Activated CD4-positive, alpha-beta T cell treated with anti-CD3 and anti-CD28 coated beads, Interleukin-2, Interleukin-4, amounts not matched to agents 100 ng/mL and 50 ng/mL, durations not matched to agents 16 hours and 8 hours (primary cell): ENCODE measurements around the gene UGT8.
A peak's percentile ranks its signal among the peaks of the same experiment; 100 is the strongest.

ENCODE experiments used
- DNase-seq: peaks from one replicate; pipeline ENCODE4 v3.0.0-alpha.2; 2020; ENCODE audit warnings: low spot score

UGT8 gene

DNA sequence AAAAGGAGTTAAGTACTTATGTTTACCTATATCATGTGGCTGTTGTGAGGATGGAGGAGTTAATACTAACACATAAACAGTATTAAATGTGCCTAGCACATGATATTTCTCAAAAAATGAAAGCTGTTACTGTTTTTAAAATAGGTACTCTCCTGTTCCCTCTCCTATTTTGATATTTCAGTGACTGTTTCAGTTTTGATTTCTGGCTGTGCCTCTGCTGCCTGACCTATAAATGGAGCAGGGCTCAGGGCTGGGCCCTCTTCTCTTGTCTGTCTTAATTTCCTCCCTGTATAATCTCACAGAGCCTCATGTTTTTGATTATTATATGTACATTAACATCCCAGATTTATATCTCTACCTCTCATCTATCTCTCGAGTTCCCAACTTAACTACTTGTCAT is 93.3 kb downstream of the UGT8 start:
- no peak for DNase-seq

DNA sequence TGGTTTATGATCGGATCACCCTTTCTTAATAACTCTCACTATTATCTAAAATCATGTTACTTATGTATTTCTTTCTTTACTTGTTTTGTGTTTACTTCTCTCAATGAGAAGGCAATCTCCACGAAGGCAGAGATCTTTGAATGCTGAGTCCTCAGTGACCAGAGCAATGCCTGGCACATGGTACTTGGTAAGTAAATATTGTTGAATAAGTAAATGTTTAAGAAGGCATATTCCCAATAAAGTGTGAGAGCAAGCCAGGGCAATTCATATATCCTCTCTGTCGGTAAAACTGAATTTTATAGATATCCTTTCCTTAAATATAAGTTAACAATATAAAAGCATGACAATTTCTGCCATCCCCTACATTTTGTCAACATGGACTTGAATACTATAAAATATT is 94.4 kb downstream of the UGT8 start:
- DNase-seq = no peak

DNA sequence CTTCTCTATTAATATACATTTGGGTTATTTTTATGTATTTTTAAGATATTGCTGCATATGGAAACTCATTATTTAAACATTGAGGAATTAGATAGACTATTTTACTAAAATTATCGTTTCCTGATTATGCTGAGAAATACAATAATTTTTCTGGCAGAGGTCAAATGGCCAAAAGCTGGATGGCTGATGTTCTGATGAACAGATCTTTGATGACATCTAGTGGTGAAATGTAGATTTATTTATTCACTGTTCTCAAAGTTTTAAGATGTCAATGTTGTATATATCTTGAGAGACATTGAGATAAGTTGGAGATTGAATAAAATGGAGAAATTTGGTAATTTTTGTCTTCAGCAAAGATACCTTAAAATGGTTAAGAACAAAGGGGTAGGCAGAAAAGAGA is 96.2 kb downstream of the UGT8 start:
- peak; percentile 33 for DNase-seq

DNA sequence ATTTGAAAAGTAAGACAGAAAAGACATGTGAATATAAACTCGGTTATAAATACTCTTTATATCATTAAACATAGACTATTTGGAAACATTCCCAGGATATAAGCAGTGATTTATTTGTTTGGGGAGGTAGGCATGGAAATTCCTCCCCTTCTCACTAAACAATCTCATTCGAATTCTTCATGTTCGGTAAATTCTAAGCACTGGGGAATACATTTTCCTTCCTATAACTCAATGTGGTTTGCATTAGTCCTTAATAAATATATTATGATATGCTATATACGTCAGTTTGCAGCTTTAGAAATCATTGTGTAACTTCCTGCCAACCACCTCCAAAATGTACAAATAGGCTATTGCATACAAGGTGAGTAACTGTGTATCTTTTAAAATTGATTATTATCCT is 99.6 kb downstream of the UGT8 start:
- no peak for DNase-seq

DNA sequence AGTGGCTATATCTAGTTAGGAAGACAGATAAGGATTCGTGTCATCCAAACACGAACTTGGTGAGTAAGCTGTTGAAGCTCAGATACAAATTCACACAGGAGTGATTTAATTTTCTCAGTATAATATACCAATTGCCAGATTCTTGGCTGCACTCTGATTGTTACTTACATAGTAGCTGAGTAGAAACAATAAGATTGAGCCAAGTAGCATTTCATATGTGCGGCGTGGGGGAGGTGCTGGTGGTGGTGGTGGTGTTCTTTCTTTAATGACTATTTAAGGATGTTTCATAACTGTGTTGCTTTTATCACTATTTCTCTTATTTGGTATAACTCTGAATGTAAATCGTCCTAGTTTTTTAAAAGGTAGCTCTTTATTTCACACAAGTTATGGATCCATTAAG is 102.9 kb downstream of the UGT8 start:
- DNase-seq = no peak

DNA sequence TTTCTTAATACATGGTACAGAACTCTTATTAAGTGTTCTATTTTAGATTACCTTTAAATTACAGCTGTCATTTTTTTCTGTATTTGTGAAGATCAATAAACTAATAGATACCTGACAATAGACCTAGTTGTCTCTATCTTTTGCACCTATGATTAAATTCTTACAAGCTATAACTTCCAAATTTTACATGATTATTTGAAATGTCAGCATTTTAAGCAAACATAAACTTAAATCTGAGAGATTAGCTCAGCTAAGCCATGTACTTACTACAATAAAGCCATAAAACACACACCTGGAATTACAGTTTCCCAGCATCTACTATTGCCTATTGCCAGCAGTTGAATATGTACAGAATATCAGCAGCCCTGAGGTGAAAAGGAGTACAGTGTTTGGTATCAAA is 118.8 kb downstream of the UGT8 start:
- no peak for DNase-seq

DNA sequence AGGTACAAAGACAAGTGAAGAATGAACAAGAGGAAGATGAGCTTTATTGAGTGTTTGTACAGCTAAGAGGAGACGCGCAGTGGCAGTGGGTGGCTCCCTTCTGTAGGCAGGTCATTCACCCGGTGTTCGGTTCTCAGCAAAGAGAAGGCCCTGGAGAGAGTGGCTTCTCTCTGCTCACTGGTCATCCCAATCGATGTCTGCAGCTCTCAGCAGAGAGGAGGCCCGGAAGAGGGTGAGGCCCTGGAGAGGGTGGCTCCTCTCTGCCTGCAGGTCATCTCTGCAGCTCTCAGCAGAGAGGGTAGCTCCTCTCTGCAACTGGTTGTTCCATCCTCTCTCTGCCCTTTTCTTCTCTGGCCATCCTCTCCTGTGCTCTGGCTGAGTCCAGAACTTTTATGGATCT is 126.5 kb downstream of the UGT8 start:
- DNase-seq = no peak

GRCh38 chr4:114727461-114727860 is 128.9 kb downstream of the UGT8 start:
- DNase-seq = no peak
